CD4-positive, alpha-beta T cell (primary cell): ENCODE results near the gene CD163. TPM values are rescaled to one million over a fixed set of nuclear protein-coding genes. Genes with fewer than 3 reads are reported as not detected.
"Not testable (repeated sequence)": the region's sequence is repeated elsewhere in the genome, so short reads cannot be mapped to it uniquely, and the experiment has no call there.

Source experiments
- ATAC-seq: fragments of 200-7000 bp; cut with Tn5 transposase; one replicate; pipeline ENCODE4 v1.10.0; 2022; ENCODE audit warnings: mild to moderate bottlenecking; ENCODE audit not compliant: poor library complexity
- CTCF ChIA-PET: fragments of 350-600 bp; sonication (Branson Sonifier 250); formaldehyde crosslinking; loops from one replicate; lab custom pipeline; 2021; ENCODE audit warnings: antibody characterized with exemption, inconsistent platforms; lab: Charles Lee
- POLR2A ChIA-PET: fragments of 350-600 bp; sonication (Branson Sonifier 250); formaldehyde crosslinking; loops from one replicate; lab custom pipeline; 2021; ENCODE audit warnings: antibody characterized with exemption, inconsistent platforms; lab: Charles Lee
- DNase-seq, 14 experiments: peaks; one replicate each; pipeline ENCODE4 v3.0.0-alpha.2; 2013 to 2020; ENCODE audit warnings: mixed read lengths in 2 of 14
- H3K27ac ChIP-seq, 2 donors: one replicate each; pipeline versions ENCODE4 v1.5.1 to v1.7.0; 2013; ENCODE audit warnings: low read length in 2 of 2, low read depth in 1 of 2, mild to moderate bottlenecking in 1 of 2
- H3K27me3 ChIP-seq, 2 experiments: 1 replicate in 1 of 2; 2 replicates in 1 of 2; pipeline versions ENCODE4 v1.6.1 to v1.7.0; 2013; ENCODE audit warnings: low read length in 2 of 2, control low read depth in 1 of 2, mild to moderate bottlenecking in 1 of 2, moderate library complexity in 1 of 2; ENCODE audit not compliant: insufficient read depth in 2 of 2, control insufficient read depth in 1 of 2
- H3K36me3 ChIP-seq: one replicate; pipeline ENCODE4 v1.6.1; 2013; ENCODE audit warnings: low read length, control low read depth; ENCODE audit not compliant: insufficient read depth
- H3K4me1 ChIP-seq: one replicate; pipeline ENCODE4 v1.6.1; 2013; ENCODE audit warnings: low read length, control low read depth; ENCODE audit not compliant: insufficient read depth
- H3K4me3 ChIP-seq: one replicate; pipeline ENCODE4 v1.5.1; 2013; ENCODE audit warnings: mild to moderate bottlenecking, low read length, moderate library complexity
- H3K9me3 ChIP-seq, 2 experiments: 1 replicate in 1 of 2; 2 replicates in 1 of 2; pipeline versions ENCODE4 v1.6.1 to v1.7.0; 2013; ENCODE audit warnings: low read length in 2 of 2, mild to moderate bottlenecking in 2 of 2, control low read depth in 1 of 2, moderate library complexity in 1 of 2; ENCODE audit not compliant: control insufficient read depth in 1 of 2, insufficient read depth in 1 of 2
- H3K27ac Mint-ChIP-seq: one replicate; pipeline ENCODE4 v1.8.0; 2020; ENCODE audit warnings: mixed read lengths
- H3K27me3 Mint-ChIP-seq: one replicate; pipeline ENCODE4 v1.8.0; 2021; ENCODE audit warnings: mixed read lengths
- H3K36me3 Mint-ChIP-seq: one replicate; pipeline ENCODE4 v1.8.0; 2021; ENCODE audit warnings: low read depth, mixed read lengths
- H3K4me1 Mint-ChIP-seq: one replicate; pipeline ENCODE4 v1.8.0; 2021; ENCODE audit warnings: low read depth, mixed read lengths
- H3K4me3 Mint-ChIP-seq: one replicate; pipeline ENCODE4 v1.8.0; 2020; ENCODE audit warnings: mild to moderate bottlenecking, mixed read lengths
- H3K9me3 Mint-ChIP-seq: one replicate; pipeline ENCODE4 v1.8.0; 2020; ENCODE audit warnings: mixed read lengths
- intact Hi-C, 2 experiments: fragments of 100-400 bp; cut with DNase I in 1 of 2; cut with micrococcal nuclease in 1 of 2; formaldehyde crosslinking; loops; one replicate each; pipeline versions ENCODE4 v1.15.1 to v1.9.0; 2023 to 2025; cut with DNase I, micrococcal nuclease
- total RNA-seq, 174 experiments: library from RNA in 2 of 174; stranded (reverse) in 2 of 174; gene quantifications; one replicate each; pipeline ENCODE4 v1.2.3 and lab custom pipeline; 2021 to 2026
- TF ChIP-seq, protein P1 (sequence below): fragments of 200-600 bp; IDR thresholded peaks from one replicate; pipeline ENCODE4 v1.8.0; 2022; ENCODE audit warnings: antibody characterized with exemption, mild to moderate bottlenecking

The CD163 gene
- total RNA-seq, 2 experiments from 2014 or later, result 1.1 TPM

DNA sequence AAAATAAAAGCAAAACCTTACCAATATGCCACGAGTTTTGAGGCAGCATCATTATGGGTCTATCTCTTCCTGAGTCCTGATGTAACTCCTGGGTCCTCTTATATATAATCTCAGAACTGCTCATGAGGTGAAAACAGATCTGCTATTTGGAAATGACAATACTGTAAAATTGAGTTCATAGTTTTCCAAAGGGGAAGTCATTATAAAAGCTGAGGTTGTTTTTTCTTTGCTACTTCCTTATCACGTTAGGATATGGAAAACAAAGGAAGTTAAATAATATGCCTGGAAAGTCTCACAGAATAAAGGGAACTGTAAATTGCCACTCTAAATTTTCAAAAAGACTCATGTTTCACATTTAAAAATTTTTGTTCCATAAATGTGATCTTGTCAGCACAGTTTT lies 59.5 kb downstream of the CD163 start, which contains the start of gene CD163L1:
CD163L1 (minus strand) TSS at position 78 of the 400 bp plus-strand sequence; CDS start at position 52, 26 bp downstream.
- intact Hi-C loops, result no loop called here
- DNase-seq, result no peak
- H3K36me3 Mint-ChIP-seq, result no peaks in the 10 kb centered on the region
- Histone ChIP-seq H3K27me3 (peaks cover 5 to 7% of the 10 kb centered on the region in 2 experiments), H3K9me3 (peaks cover 0 to 5% of the 10 kb centered on the region in 2 experiments), H3K36me3 (no peaks in the 10 kb centered on the region), H3K27ac (no peak within 1 kb of the TSS), H3K4me3 (no peak within 1 kb of the TSS), H3K4me1 (peaks cover 4% of the 10 kb centered on the region)
- H3K27me3 Mint-ChIP-seq, result peaks cover 39% of the 10 kb centered on the region
- ChIA-PET POLR2A (no interaction called here), CTCF (no interaction called here)
- H3K9me3 Mint-ChIP-seq, result no peaks in the 10 kb centered on the region
- no peak within 1 kb of the TSS for H3K27ac Mint-ChIP-seq
- no peak for ATAC-seq
- peaks cover 6% of the 10 kb centered on the region for H3K4me1 Mint-ChIP-seq
- TF ChIP-seq, protein P1, sequence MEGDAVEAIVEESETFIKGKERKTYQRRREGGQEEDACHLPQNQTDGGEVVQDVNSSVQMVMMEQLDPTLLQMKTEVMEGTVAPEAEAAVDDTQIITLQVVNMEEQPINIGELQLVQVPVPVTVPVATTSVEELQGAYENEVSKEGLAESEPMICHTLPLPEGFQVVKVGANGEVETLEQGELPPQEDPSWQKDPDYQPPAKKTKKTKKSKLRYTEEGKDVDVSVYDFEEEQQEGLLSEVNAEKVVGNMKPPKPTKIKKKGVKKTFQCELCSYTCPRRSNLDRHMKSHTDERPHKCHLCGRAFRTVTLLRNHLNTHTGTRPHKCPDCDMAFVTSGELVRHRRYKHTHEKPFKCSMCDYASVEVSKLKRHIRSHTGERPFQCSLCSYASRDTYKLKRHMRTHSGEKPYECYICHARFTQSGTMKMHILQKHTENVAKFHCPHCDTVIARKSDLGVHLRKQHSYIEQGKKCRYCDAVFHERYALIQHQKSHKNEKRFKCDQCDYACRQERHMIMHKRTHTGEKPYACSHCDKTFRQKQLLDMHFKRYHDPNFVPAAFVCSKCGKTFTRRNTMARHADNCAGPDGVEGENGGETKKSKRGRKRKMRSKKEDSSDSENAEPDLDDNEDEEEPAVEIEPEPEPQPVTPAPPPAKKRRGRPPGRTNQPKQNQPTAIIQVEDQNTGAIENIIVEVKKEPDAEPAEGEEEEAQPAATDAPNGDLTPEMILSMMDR, result no peak
- no peak within 1 kb of the TSS for H3K4me3 Mint-ChIP-seq

DNA sequence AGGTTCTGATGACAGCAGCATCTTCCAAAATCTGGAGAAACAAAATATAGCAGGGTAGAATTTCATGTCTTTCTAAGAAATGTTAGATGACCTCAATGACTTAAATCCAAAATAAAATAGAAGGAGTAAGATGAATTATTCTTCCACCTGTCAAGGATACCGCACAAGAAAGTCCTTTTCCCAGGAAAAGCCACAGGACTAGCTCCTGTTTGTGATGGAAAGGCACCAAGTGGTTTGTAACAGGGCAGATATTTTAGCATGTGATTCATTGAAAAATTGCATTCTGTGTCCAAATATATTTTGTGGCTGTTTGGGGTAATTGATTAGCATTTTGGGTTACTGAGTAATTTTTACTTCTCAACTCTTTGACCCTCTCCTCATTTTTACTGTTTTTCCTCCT lies 62.4 kb downstream of the CD163 start:
- no peak overlapping the region for H3K27ac Mint-ChIP-seq
- H3K27me3 ChIP-seq, result peaks cover 5 to 7% of the 10 kb centered on the region in 2 experiments
- H3K27me3 Mint-ChIP-seq, result peaks cover 46% of the 10 kb centered on the region
- TF ChIP-seq, protein P1, result no peak
- H3K4me1 Mint-ChIP-seq, result peaks cover 6% of the 10 kb centered on the region
- H3K4me3 ChIP-seq, result no peak overlapping the region
- no peaks in the 10 kb centered on the region for H3K9me3 Mint-ChIP-seq
- no peak for DNase-seq
- no peaks in the 10 kb centered on the region for H3K36me3 ChIP-seq
- H3K27ac ChIP-seq, result no peak overlapping the region
- H3K9me3 ChIP-seq, result peaks cover 0 to 5% of the 10 kb centered on the region in 2 experiments
- H3K4me3 Mint-ChIP-seq, result peak overlapping the region; percentile 74
- CTCF ChIA-PET, result no interaction called here
- POLR2A ChIA-PET, result no interaction called here
- intact Hi-C loops, result no loop called here
- ATAC-seq, result no peak
- no peaks in the 10 kb centered on the region for H3K36me3 Mint-ChIP-seq
- H3K4me1 ChIP-seq, result peaks cover 4% of the 10 kb centered on the region

DNA sequence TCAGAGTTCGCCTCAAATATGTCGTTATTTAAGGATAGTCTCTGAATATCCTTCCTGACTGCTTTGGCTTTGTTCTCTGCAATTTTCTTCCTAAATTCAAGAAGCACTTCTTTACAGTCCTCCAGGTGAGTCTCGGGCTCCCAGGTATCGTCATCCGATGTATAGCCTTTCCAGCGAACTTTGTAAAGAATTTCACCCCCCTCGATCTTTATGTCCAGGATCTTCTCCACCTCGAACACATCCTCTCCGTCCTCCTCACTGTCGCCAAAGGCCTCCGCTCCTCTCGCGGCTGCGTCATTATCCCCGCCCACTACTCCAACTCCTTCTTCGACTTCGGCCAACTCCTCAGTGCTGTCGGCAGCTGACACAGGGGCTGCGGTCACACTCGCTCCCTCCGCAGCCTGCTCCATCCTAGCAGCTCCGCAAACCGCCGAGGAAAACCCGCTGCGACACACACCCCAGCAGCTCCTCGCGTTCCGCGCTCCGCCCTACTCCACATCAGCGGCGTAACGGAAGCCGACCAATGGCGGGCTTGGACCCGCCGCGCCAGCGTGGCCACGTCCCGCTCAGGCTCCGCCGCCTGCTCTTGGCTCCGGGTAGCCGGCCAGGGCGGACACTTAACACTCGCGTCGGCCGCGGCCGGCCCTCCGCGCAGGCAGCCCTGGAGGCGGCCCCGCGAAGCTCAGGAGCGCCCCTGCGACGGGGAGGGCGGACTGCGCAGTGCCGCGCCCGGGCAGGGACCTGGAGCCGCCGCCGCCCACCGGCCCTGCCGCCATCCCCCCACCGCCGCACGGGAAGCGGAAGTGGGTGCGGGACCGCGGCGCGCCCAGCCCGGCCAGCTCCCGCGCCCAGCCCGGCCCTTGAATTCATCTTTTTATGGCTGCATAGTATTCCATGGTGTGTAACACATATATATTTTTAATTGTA lies 63.7 kb downstream of the CD163 start:
- no peaks in the 10 kb centered on the region for H3K9me3 Mint-ChIP-seq
- no peaks in the 10 kb centered on the region for H3K36me3 Mint-ChIP-seq
- Histone ChIP-seq H3K27ac (no peak overlapping the region), H3K36me3 (no peaks in the 10 kb centered on the region), H3K4me1 (peaks cover 4% of the 10 kb centered on the region), H3K27me3 (peaks cover 5 to 7% of the 10 kb centered on the region in 2 experiments), H3K4me3 (peak overlapping the region; percentile 32), H3K9me3 (peaks cover 0 to 5% of the 10 kb centered on the region in 2 experiments)
- intact Hi-C loops, result no loop called here
- CTCF ChIA-PET, result no interaction called here
- peak overlapping the region; percentile 74 for H3K27ac Mint-ChIP-seq
- POLR2A ChIA-PET, result no interaction called here
- TF ChIP-seq, protein P1, result no peak
- peak overlapping the region; percentile 78 for H3K4me3 Mint-ChIP-seq
- peaks cover 6% of the 10 kb centered on the region for H3K4me1 Mint-ChIP-seq
- H3K27me3 Mint-ChIP-seq, result peaks cover 46% of the 10 kb centered on the region
- DNase-seq, result peak in 8 of 14 experiments; percentile 0 to 65 (median 22)
- ATAC-seq, result peak; percentile 71

DNA sequence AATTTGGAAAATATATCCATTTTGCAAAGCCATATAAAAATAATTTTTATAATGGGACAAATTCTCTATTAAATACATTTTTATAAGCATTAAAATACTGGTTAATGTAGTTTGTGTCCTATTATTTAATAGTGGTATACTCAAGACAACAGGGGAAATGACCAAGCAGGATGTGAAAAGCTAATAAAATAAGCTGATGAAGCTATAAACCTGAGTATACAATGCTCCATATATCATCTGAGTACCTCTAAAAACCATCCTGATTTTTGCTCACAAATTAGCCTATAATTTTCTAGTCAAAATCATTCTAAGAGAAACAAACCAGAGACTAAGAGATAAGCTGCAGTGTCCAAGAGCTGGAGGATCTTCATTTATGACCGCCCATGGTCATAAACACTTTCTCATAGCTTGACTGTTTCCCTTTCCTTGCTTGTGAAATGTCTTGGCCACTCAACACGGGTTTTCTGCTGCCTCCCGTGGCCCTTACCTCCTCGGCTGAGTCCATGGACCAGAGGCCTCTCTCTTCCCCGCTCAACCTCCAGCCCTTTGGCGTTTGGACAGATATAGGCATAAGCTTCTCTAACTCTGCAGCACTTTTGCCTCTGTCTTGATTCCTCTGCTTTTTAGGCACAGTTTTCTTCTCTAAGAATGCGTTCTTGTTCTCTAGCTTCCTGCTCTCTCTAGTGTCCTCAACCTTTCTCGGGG lies 65.1 kb downstream of the CD163 start:
- H3K4me1 ChIP-seq, H3K9me3 ChIP-seq, ATAC-seq, H3K27me3 ChIP-seq, H3K9me3 Mint-ChIP-seq, CTCF ChIA-PET, H3K4me3 ChIP-seq, intact Hi-C loops, H3K27ac ChIP-seq, POLR2A ChIA-PET, H3K36me3 ChIP-seq, H3K4me1 Mint-ChIP-seq, H3K36me3 Mint-ChIP-seq: not testable (repeated sequence)
- Mint-ChIP-seq H3K27ac (peak overlapping the region; percentile 5), H3K4me3 (peak overlapping the region; percentile 2), H3K27me3 (peaks cover 39% of the 10 kb centered on the region)
- peak in 2 of 14 experiments; percentile 2 to 14 for DNase-seq

DNA sequence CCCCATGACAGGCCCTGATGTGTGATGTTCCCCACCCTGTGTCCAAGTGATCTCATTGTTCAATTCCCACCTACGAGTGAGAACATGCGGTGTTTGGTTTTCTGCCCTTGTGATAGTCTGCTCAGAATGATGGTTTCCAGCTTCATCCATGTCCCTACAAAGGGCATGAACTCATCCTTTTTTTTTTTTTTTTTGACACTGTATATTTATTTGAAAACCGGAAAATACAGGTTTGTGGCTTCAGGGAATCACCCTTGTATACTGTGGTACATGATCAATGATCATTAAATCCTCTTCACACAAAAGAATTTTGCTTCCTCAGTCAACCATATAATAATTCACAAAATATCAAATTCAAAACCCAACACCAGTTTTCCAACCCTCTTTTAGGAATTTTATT lies 66.1 kb downstream of the CD163 start:
- CTCF ChIA-PET, H3K9me3 ChIP-seq, H3K4me1 ChIP-seq, H3K27me3 ChIP-seq, H3K36me3 ChIP-seq, H3K4me3 ChIP-seq, H3K27ac ChIP-seq, H3K4me1 Mint-ChIP-seq, H3K9me3 Mint-ChIP-seq, intact Hi-C loops, ATAC-seq, H3K4me3 Mint-ChIP-seq, H3K36me3 Mint-ChIP-seq, POLR2A ChIA-PET, H3K27ac Mint-ChIP-seq, DNase-seq: not testable (repeated sequence)
- H3K27me3 Mint-ChIP-seq, result peaks cover 39% of the 10 kb centered on the region
